HepG2 (cell line): Measurements from ENCODE around the gene APBB2. TPM values are rescaled to one million over a fixed set of nuclear protein-coding genes. Genes with fewer than 3 reads are reported as not detected.

Experiments used
- ATRX ChIP-seq: sonication (generic); formaldehyde crosslinking; IDR thresholded peaks from 2 replicates; pipeline ENCODE4 v1.4.0; 2020; ENCODE audit warnings: missing genetic modification reagents, borderline replicate concordance
- CREB1 ChIP-seq, 2 experiments: fragments of 450-650 bp in 1 of 2; IDR thresholded peaks; 2 replicates each; pipeline ENCODE4 v1.6.1; 2016 to 2017; ENCODE audit warnings: control low read depth in 1 of 2, mild to moderate bottlenecking in 1 of 2, missing compliant biosample characterization in 1 of 2, missing genetic modification characterization in 1 of 2
- DRAP1 ChIP-seq: IDR thresholded peaks from 2 replicates; pipeline ENCODE4 v1.6.1; 2016; ENCODE audit warnings: missing genetic modification reagents, missing compliant biosample characterization
- GTF2F1 ChIP-seq: fragments of 150-350 bp; IDR thresholded peaks from 2 replicates; pipeline ENCODE4 v1.6.1; 2014; ENCODE audit warnings: low read length
- HOMEZ ChIP-seq: IDR thresholded peaks from 2 replicates; pipeline ENCODE4 v1.6.1; 2016; ENCODE audit warnings: low read depth
- KAT7 ChIP-seq: IDR thresholded peaks from 2 replicates; pipeline ENCODE4 v1.6.1; 2018; ENCODE audit warnings: borderline replicate concordance, missing compliant biosample characterization
- MYPOP ChIP-seq: sonication (generic); formaldehyde crosslinking; IDR thresholded peaks from 2 replicates; pipeline ENCODE4 v1.8.1; 2023; ENCODE audit warnings: mild to moderate bottlenecking, moderate library complexity, missing genetic modification reagents
- PAWR ChIP-seq: sonication (generic); formaldehyde crosslinking; IDR thresholded peaks from 2 replicates; pipeline ENCODE4 v1.4.0; 2020; ENCODE audit warnings: missing genetic modification reagents, mild to moderate bottlenecking, borderline replicate concordance
- PITX1 ChIP-seq: sonication (generic); formaldehyde crosslinking; IDR thresholded peaks from 2 replicates; pipeline ENCODE4 v1.5.1; 2020; ENCODE audit warnings: mild to moderate bottlenecking, missing genetic modification reagents
- RBFOX2 ChIP-seq: fragments of 200-400 bp; formaldehyde crosslinking; IDR thresholded peaks from 2 replicates; pipeline ENCODE4 v1.6.1; 2017; ENCODE audit warnings: low read depth, mild to moderate bottlenecking, low read length
- SIX1 ChIP-seq: sonication (generic); formaldehyde crosslinking; IDR thresholded peaks from 2 replicates; pipeline ENCODE4 v1.4.0; 2020; ENCODE audit warnings: missing genetic modification reagents, borderline replicate concordance
- SP4 ChIP-seq: sonication (generic); formaldehyde crosslinking; IDR thresholded peaks from 2 replicates; pipeline ENCODE4 v1.8.1; 2023; ENCODE audit warnings: mild to moderate bottlenecking, missing genetic modification reagents
- TCF12 ChIP-seq, 2 experiments: fragments of 450-650 bp in 1 of 2; sonication (generic) in 1 of 2; formaldehyde crosslinking in 1 of 2; IDR thresholded peaks; 2 replicates each; pipeline versions ENCODE4 v1.6.1 to v1.8.0; 2017 to 2022; ENCODE audit warnings: antibody characterized with exemption in 1 of 2, mild to moderate bottlenecking in 1 of 2, missing genetic modification reagents in 1 of 2, moderate library complexity in 1 of 2
- TRIM24 ChIP-seq: sonication (generic); formaldehyde crosslinking; IDR thresholded peaks from 2 replicates; pipeline ENCODE4 v1.8.0; 2022; ENCODE audit warnings: mild to moderate bottlenecking, missing genetic modification reagents
- ZNF230 ChIP-seq: sonication (generic); formaldehyde crosslinking; IDR thresholded peaks from 2 replicates; pipeline ENCODE4 v1.4.0; 2020; ENCODE audit warnings: mild to moderate bottlenecking, missing genetic modification reagents
- ZNF24 ChIP-seq: fragments of 450-650 bp; IDR thresholded peaks from 2 replicates; pipeline ENCODE4 v1.6.1; 2017; ENCODE audit warnings: antibody characterized with exemption, mild to moderate bottlenecking
- ZNF281 ChIP-seq: sonication (generic); formaldehyde crosslinking; IDR thresholded peaks from 2 replicates; pipeline ENCODE4 v1.4.0; 2020; ENCODE audit warnings: missing genetic modification reagents, borderline replicate concordance
- ZNF33B ChIP-seq: sonication (generic); formaldehyde crosslinking; IDR thresholded peaks from 2 replicates; pipeline ENCODE4 v1.5.1; 2020; ENCODE audit warnings: mild to moderate bottlenecking, missing genetic modification reagents
- ZNF562 ChIP-seq: sonication (generic); formaldehyde crosslinking; IDR thresholded peaks from 2 replicates; pipeline ENCODE4 v1.8.0; 2022; ENCODE audit warnings: missing genetic modification reagents, borderline replicate concordance
- ZNF580 ChIP-seq: IDR thresholded peaks from 2 replicates; pipeline ENCODE4 v1.6.1; 2016; ENCODE audit warnings: low read depth, borderline replicate concordance
- ZNF678 ChIP-seq: sonication (generic); formaldehyde crosslinking; IDR thresholded peaks from 2 replicates; pipeline ENCODE4 v1.4.0; 2020; ENCODE audit warnings: mild to moderate bottlenecking, missing genetic modification reagents
- ZNF761 ChIP-seq: sonication (generic); formaldehyde crosslinking; conservative IDR thresholded peaks from 2 replicates; pipeline ENCODE4 v1.4.0; 2020; ENCODE audit warnings: mild to moderate bottlenecking, missing genetic modification reagents
- ZNF780A ChIP-seq: sonication (generic); formaldehyde crosslinking; IDR thresholded peaks from 2 replicates; pipeline ENCODE4 v1.8.0; 2022; ENCODE audit warnings: mild to moderate bottlenecking, missing genetic modification reagents, moderate library complexity
- ZNF879 ChIP-seq: sonication (generic); formaldehyde crosslinking; IDR thresholded peaks from 2 replicates; pipeline ENCODE4 v1.8.1; 2023; ENCODE audit warnings: missing genetic modification reagents
- polyA plus RNA-seq, 8 experiments: library from polyadenylated mRNA; depleted of rRNA in 3 of 8; stranded (reverse) in 7 of 8; unstranded in 1 of 8; fragments of >200 nt; fragmentation: Illumina TruSeq in 4 of 8; extraction: Trizol in 4 of 8; gene quantifications; 2 replicates each; pipeline versions ENCODE4 v1.2.1 to v1.2.3, GENCODE V29; 2011 to 2016; ENCODE audit warnings: low read depth in 4 of 8, missing spikeins in 1 of 8, mixed read lengths in 1 of 8; ENCODE audit not compliant: insufficient read depth in 1 of 8
- total RNA-seq, 5 experiments: library from RNA; depleted of rRNA; stranded (reverse); fragments of >200 nt; fragmentation: Illumina TruSeq; extraction: Trizol; gene quantifications; 2 replicates each; pipeline ENCODE4 v1.2.3, GENCODE V29; 2016; ENCODE audit warnings: low read depth in 1 of 5

The APBB2 gene
- total and polyA plus RNA-seq, 2 of the 13 experiments (the other 11 are each of a cell fraction or from before 2014, with no cell fraction given) = 11.7 to 17.0 TPM

GRCh38 chr4:41216294-41217019, 2.1 kb upstream of the APBB2 start (continued):
- no peak for TF ChIP-seq ZNF780A (CRISPR knock-in tag)
- no peak for TF ChIP-seq SP4 (CRISPR knock-in tag)
- no peak for TF ChIP-seq TCF12 (IDR thresholded peaks at IDR 0.05)
- TF ChIP-seq TCF12 (CRISPR knock-in tag; IDR thresholded peaks at IDR 0.05) = peak; percentile 54; the same call in 1 of the 2 replicates
- TF ChIP-seq CREB1 (IDR thresholded peaks at IDR 0.05) = no peak; the same call in 1 of the 2 replicates
- TF ChIP-seq CREB1 (CRISPR knock-in tag; IDR thresholded peaks at IDR 0.05) = no peak
- no peak for TF ChIP-seq SIX1 (CRISPR knock-in tag)
- 0 out of 2 replicates have a peak, but pooled peaks have one; percentile 58 for TF ChIP-seq ZNF678
- TF ChIP-seq ZNF230 (CRISPR knock-in tag) = 0 out of 2 replicates have a peak, but pooled peaks have one; percentile 60
- TF ChIP-seq ZNF580 (CRISPR knock-in tag) = no peak; the same call in 1 of the 2 replicates
- peak; percentile 40; the same call in 1 of the 2 replicates for TF ChIP-seq ZNF761
- no peak for TF ChIP-seq ZNF24
- TF ChIP-seq MYPOP (CRISPR knock-in tag) = peak; percentile 62; the same call in 1 of the 2 replicates
- TF ChIP-seq DRAP1 (CRISPR knock-in tag) = peak; percentile 28; the same call in 1 of the 2 replicates
- TF ChIP-seq ZNF33B (CRISPR knock-in tag) = no peak
- TF ChIP-seq TRIM24 (CRISPR knock-in tag) = no peak
- no peak for TF ChIP-seq ZNF879 (CRISPR knock-in tag)
- no peak for TF ChIP-seq ZNF562 (CRISPR knock-in tag)
- peak; percentile 89 for TF ChIP-seq RBFOX2
- no peak for TF ChIP-seq HOMEZ (CRISPR knock-in tag)
- TF ChIP-seq PITX1 (CRISPR knock-in tag) = peak; percentile 65
- TF ChIP-seq GTF2F1 = no peak
- peak; percentile 23; the same call in 1 of the 2 replicates for TF ChIP-seq ZNF281 (CRISPR knock-in tag)
- no peak for TF ChIP-seq KAT7 (CRISPR knock-in tag)
- TF ChIP-seq ATRX = no peak
- 0 out of 2 replicates have a peak, but pooled peaks have one; percentile 60 for TF ChIP-seq PAWR (CRISPR knock-in tag)
